Measurements from ENCODE around the gene LDHAL6B. TPM values are rescaled to one million over a fixed set of nuclear protein-coding genes. Genes with fewer than 3 reads are reported as not detected.

The LDHAL6B gene
- total RNA-seq, 1 donor from 2014 or later = not detected

DNA sequence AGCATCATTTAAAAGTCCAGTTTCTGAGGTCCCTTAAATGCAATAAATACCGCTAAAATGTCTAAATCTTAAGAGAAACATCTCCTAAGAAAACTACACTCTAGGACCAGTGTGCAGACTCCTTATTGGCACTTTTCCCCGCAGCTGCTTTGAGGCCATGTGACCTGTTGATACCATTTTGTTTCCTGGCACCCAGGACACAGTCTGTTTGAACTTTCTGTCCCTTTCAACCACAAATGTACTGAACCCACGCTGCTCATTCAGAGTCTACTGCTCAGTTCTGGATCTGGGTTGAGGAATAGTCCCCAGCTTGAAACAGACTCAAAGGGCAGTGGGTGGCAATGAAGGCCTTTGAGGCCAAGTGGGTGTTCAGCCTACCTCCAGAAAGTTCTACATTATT, 17.1 kb downstream of the LDHAL6B start:
- Histone ChIP-seq H3K36me3 (peaks cover 0 to 4% of the 10 kb centered on the region in 2 donors), H3K27ac (peak overlapping the region; percentile 59), H3K9me3 (no peaks in the 10 kb centered on the region), H3K27me3 (no peaks in the 10 kb centered on the region), H3K4me3 (no peak overlapping the region), H3K4me1 (peaks cover 13% of the 10 kb centered on the region)
- no peak for DNase-seq (ENCODE audit: extremely low spot score in 2 of 2)
- TF ChIP-seq, protein P1, sequence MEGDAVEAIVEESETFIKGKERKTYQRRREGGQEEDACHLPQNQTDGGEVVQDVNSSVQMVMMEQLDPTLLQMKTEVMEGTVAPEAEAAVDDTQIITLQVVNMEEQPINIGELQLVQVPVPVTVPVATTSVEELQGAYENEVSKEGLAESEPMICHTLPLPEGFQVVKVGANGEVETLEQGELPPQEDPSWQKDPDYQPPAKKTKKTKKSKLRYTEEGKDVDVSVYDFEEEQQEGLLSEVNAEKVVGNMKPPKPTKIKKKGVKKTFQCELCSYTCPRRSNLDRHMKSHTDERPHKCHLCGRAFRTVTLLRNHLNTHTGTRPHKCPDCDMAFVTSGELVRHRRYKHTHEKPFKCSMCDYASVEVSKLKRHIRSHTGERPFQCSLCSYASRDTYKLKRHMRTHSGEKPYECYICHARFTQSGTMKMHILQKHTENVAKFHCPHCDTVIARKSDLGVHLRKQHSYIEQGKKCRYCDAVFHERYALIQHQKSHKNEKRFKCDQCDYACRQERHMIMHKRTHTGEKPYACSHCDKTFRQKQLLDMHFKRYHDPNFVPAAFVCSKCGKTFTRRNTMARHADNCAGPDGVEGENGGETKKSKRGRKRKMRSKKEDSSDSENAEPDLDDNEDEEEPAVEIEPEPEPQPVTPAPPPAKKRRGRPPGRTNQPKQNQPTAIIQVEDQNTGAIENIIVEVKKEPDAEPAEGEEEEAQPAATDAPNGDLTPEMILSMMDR (IDR thresholded peaks at IDR 0.05) = no peak
- TF ChIP-seq POLR2A (IDR thresholded peaks at IDR 0.05) (no peak), POLR2AphosphoS5 (IDR thresholded peaks at IDR 0.05; ENCODE audit: insufficient read depth in 1 of 2, low read depth in 1 of 2) (no peak)
- intact Hi-C loops (cut with DNase I) = no loop called here

DNA sequence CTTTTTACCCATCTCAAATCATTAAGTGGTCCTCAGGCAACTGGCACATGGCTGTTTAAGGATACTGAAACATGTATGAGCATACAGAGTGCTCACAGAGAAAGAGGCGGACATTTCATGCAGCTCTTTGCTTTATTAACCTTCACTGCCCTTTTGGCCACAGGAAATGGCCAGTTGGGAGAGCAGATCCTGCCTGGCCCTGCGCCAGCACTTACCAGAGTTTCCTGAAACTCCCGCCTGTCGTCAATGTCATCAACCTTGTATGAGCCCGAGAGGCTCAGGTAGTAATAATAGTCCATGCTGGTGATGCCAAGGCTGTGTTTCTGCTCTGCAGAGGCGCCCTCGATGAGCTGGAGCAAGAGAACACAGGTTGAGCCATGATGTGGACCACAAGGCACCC, 17.8 kb downstream of the LDHAL6B start:
- DNase-seq (ENCODE audit: extremely low spot score in 2 of 2) = no peak
- intact Hi-C loops (cut with DNase I) = no loop called here

DNA sequence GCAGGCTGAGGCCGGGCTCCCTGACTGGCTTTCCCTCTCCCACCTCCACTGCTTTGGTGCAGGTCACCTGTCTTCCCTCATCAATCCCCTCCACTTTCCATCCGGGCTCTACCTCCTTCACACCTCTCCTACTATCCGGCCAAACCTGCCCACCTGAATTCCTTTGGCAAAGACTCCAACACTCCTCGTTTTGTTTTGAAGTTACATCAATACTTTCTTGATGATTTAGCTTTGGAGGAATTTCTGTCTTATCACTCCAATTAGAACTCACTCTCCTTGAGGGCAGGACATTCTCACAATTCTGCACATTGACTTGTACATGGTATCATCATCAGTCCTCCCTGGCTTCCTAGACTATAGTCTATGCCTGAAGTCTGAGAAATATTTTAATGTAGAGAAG, 20.4 kb downstream of the LDHAL6B start:
- intact Hi-C loops (cut with DNase I) = no loop called here
- H3K27ac ChIP-seq = no peak overlapping the region
- H3K36me3 ChIP-seq = no peaks in the 10 kb centered on the region

More for the DNA sequence above, 17.8 kb downstream of the LDHAL6B start:
- Histone ChIP-seq H3K27me3 (no peaks in the 10 kb centered on the region), H3K9me3 (no peaks in the 10 kb centered on the region), H3K4me1 (peaks cover 13% of the 10 kb centered on the region), H3K27ac (peak overlapping the region; percentile 59), H3K4me3 (no peak overlapping the region), H3K36me3 (peaks cover 0 to 4% of the 10 kb centered on the region in 2 donors)
- no peak for TF ChIP-seq POLR2A (IDR thresholded peaks at IDR 0.05)
- no peak for TF ChIP-seq POLR2AphosphoS5 (IDR thresholded peaks at IDR 0.05; ENCODE audit: insufficient read depth in 1 of 2, low read depth in 1 of 2)
- TF ChIP-seq, protein P1 (IDR thresholded peaks at IDR 0.05) = no peak

DNA sequence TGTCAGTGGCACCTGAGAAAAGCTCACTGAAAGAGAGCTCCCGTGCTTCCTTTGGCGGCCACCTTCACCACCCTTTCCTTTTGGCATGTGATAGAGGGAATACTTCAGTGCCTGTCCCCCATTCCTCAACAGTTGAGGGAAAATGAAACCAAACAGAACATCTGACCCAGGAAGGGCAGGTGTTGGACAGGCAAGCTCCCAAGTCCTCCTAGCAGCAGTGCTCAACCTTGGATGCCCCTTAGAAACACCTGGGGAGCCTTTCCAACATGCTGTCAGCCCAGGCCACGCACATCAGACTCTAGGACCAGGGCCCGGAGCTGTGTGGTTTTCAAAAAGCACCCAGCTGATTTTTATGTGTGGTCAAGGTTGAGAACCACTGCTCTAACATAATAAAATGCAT, 22.4 kb downstream of the LDHAL6B start:
- Histone ChIP-seq H3K36me3 (no peaks in the 10 kb centered on the region), H3K27me3 (no peaks in the 10 kb centered on the region), H3K4me3 (no peak overlapping the region), H3K9me3 (no peaks in the 10 kb centered on the region), H3K27ac (no peak overlapping the region), H3K4me1 (peaks cover 22% of the 10 kb centered on the region)
- TF ChIP-seq POLR2A (IDR thresholded peaks at IDR 0.05) (no peak), POLR2AphosphoS5 (IDR thresholded peaks at IDR 0.05; ENCODE audit: insufficient read depth in 1 of 2, low read depth in 1 of 2) (no peak)
- TF ChIP-seq, protein P1 (IDR thresholded peaks at IDR 0.05) = no peak
- no peak for DNase-seq (ENCODE audit: extremely low spot score in 2 of 2)
- intact Hi-C loops (cut with DNase I) = no loop called here

More for the DNA sequence above, 20.4 kb downstream of the LDHAL6B start:
- no peak for DNase-seq (ENCODE audit: extremely low spot score in 2 of 2)
- no peaks in the 10 kb centered on the region for H3K9me3 ChIP-seq
- H3K4me1 ChIP-seq = peaks cover 20% of the 10 kb centered on the region
- TF ChIP-seq, protein P1 (IDR thresholded peaks at IDR 0.05) = no peak
- no peak for TF ChIP-seq POLR2AphosphoS5 (IDR thresholded peaks at IDR 0.05; ENCODE audit: insufficient read depth in 1 of 2, low read depth in 1 of 2)
- TF ChIP-seq POLR2A (IDR thresholded peaks at IDR 0.05) = no peak
- no peaks in the 10 kb centered on the region for H3K27me3 ChIP-seq
- H3K4me3 ChIP-seq = no peak overlapping the region

DNA sequence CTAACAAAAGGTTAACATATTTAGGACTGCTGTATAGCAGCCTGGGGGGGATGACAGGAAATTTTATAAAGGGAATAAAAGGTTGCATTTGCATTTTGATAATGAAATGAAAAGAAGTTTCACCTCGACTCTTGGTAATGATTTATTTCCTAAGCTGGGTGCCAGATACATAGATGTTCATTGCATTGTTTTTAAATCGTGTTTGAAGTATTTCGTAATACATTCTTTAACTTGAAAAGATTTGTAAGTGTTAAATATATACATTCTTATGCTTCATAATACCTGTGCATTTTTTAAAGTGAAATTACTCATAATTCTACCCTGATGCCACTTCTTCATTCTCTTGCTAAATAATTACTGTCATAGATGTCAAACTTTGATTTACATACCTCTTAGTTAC, 22.8 kb downstream of the LDHAL6B start:
- no peak for DNase-seq (ENCODE audit: extremely low spot score in 2 of 2)
- Histone ChIP-seq H3K27ac (no peak overlapping the region), H3K9me3 (no peaks in the 10 kb centered on the region), H3K4me1 (peaks cover 18% of the 10 kb centered on the region), H3K27me3 (no peaks in the 10 kb centered on the region), H3K36me3 (no peaks in the 10 kb centered on the region), H3K4me3 (no peak overlapping the region)
- intact Hi-C loops (cut with DNase I) = no loop called here
- TF ChIP-seq POLR2AphosphoS5 (IDR thresholded peaks at IDR 0.05; ENCODE audit: insufficient read depth in 1 of 2, low read depth in 1 of 2) (no peak), POLR2A (IDR thresholded peaks at IDR 0.05) (no peak)
- TF ChIP-seq, protein P1 (IDR thresholded peaks at IDR 0.05) = no peak

Measured in vagina (tissue), 2 donors.